22Rv1 (cell line): ENCODE measurements around the gene CHKA.

Experiments used
- CTCF ChIP-seq: fragments of 450-650 bp; IDR thresholded peaks from 2 replicates; pipeline ENCODE4 v1.5.1; 2017; ENCODE audit warnings: mild to moderate bottlenecking
- ZFX ChIP-seq: fragments of 450-650 bp; IDR thresholded peaks from 2 replicates; pipeline ENCODE4 v1.6.1; 2017; ENCODE audit warnings: antibody characterized with exemption, borderline replicate concordance

GRCh38 chr11:68050371-68050841, 70.8 kb downstream of the CHKA start:
- TF ChIP-seq CTCF (no peak), ZFX (no peak)
